ENCODE results near the gene YIF1B.

The YIF1B gene

DNA sequence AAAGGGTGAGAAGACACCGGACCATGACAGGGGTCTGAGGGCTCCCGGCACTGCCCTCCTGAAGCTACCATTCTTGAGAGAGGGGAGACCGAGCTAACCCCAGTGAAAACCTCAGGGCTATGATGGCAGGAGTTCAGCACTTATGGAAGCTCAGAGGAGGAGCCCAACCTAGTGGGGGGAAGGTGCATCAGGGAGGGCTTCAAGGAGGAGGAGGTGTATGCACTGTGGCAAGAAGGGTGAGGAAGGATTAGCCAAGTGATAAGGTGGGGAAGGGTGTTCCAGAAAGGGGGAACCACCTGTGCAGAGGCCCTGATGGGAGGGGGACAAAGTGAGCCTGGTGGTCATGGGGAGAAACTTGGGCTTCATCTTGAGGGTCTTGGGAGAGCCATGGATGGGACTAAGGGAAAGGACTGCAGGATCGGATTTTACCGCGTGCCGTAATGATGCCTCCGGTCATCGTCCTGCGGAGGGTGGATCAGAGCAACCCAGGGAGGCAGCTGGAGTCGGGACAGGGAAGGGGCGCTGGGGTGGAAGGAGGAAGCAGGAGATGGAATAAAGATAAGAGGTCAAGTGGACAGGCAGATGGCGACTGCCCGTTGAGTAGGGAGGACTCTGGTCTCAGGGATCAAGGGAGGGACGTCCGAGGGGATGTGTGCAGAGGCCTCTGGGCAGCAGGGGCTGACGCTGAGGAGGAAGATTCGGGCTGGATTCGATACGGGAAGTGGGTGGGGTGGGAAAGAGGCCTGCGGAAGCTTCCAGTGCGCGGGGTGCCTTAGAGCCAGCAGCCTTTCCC, 45.3 kb upstream of the YIF1B start:
- no peaks in the 10 kb centered on the region; the same call in 1 of the 2 replicates for H3K9me3 ChIP-seq (ENCODE audit: insufficient read depth, low read length)
- H2AFZ ChIP-seq (ENCODE audit: low read depth, low read length) = no peak overlapping the region
- H3K4me2 ChIP-seq (ENCODE audit: low read length) = no peak overlapping the region
- H3K36me3 ChIP-seq (replicated peaks; ENCODE audit: low read depth, low read length) = no peaks in the 10 kb centered on the region
- H3K4me1 ChIP-seq (ENCODE audit: low read length) = no peaks in the 10 kb centered on the region
- no peak overlapping the region for H3K4me3 ChIP-seq (ENCODE audit: low read length)
- TF ChIP-seq, protein P1, sequence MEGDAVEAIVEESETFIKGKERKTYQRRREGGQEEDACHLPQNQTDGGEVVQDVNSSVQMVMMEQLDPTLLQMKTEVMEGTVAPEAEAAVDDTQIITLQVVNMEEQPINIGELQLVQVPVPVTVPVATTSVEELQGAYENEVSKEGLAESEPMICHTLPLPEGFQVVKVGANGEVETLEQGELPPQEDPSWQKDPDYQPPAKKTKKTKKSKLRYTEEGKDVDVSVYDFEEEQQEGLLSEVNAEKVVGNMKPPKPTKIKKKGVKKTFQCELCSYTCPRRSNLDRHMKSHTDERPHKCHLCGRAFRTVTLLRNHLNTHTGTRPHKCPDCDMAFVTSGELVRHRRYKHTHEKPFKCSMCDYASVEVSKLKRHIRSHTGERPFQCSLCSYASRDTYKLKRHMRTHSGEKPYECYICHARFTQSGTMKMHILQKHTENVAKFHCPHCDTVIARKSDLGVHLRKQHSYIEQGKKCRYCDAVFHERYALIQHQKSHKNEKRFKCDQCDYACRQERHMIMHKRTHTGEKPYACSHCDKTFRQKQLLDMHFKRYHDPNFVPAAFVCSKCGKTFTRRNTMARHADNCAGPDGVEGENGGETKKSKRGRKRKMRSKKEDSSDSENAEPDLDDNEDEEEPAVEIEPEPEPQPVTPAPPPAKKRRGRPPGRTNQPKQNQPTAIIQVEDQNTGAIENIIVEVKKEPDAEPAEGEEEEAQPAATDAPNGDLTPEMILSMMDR (IDR thresholded peaks at IDR 0.05; ENCODE audit: low read depth, low read length) = no peak
- no peak for TF ChIP-seq EZH2phosphoT487 (IDR thresholded peaks at IDR 0.05; ENCODE audit: low read depth)
- no peak overlapping the region for H3K27ac ChIP-seq (ENCODE audit: low read length)
- H3K27me3 ChIP-seq (ENCODE audit: low read depth, low read length) = peaks cover 7% of the 10 kb centered on the region
- no peaks in the 10 kb centered on the region for H3K79me2 ChIP-seq (ENCODE audit: low read length)
- no peak overlapping the region for H3K9ac ChIP-seq (ENCODE audit: low read length)
- no peaks in the 10 kb centered on the region for H4K20me1 ChIP-seq (ENCODE audit: insufficient read depth, low read length)

DNA sequence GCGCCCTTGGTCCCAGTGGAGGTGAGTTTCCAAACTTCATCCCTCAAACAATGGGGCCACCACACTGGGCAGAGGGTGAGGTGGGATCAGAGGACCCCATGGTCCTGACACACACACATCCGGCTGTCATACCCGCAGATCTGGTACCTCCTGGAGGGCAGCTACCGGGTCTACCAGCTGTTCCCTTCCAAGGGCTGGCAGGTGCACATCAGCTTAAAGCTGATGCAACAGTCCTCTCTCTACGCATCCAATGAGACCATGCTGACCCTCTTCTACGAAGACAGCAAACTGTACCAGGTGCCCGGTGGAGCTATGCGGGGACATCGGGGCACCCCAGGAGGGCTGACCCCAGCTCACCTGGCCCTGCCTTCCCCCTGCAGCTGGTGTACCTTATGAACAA, 44.6 kb upstream of the YIF1B start:
- Histone ChIP-seq H3K27me3 (ENCODE audit: low read depth, low read length) (peaks cover 7% of the 10 kb centered on the region), H3K9me3 (ENCODE audit: insufficient read depth, low read length) (no peaks in the 10 kb centered on the region; the same call in 1 of the 2 replicates), H3K36me3 (replicated peaks; ENCODE audit: low read depth, low read length) (no peaks in the 10 kb centered on the region), H3K27ac (ENCODE audit: low read length) (no peak overlapping the region), H3K79me2 (ENCODE audit: low read length) (no peaks in the 10 kb centered on the region), H3K4me3 (ENCODE audit: low read length) (no peak overlapping the region), H3K4me1 (ENCODE audit: low read length) (no peaks in the 10 kb centered on the region), H3K4me2 (ENCODE audit: low read length) (no peak overlapping the region), H2AFZ (ENCODE audit: low read depth, low read length) (no peak overlapping the region), H3K9ac (ENCODE audit: low read length) (no peak overlapping the region), H4K20me1 (ENCODE audit: insufficient read depth, low read length) (no peaks in the 10 kb centered on the region)
- TF ChIP-seq, protein P1 (IDR thresholded peaks at IDR 0.05; ENCODE audit: low read depth, low read length) = no peak
- no peak for TF ChIP-seq EZH2phosphoT487 (IDR thresholded peaks at IDR 0.05; ENCODE audit: low read depth)

DNA sequence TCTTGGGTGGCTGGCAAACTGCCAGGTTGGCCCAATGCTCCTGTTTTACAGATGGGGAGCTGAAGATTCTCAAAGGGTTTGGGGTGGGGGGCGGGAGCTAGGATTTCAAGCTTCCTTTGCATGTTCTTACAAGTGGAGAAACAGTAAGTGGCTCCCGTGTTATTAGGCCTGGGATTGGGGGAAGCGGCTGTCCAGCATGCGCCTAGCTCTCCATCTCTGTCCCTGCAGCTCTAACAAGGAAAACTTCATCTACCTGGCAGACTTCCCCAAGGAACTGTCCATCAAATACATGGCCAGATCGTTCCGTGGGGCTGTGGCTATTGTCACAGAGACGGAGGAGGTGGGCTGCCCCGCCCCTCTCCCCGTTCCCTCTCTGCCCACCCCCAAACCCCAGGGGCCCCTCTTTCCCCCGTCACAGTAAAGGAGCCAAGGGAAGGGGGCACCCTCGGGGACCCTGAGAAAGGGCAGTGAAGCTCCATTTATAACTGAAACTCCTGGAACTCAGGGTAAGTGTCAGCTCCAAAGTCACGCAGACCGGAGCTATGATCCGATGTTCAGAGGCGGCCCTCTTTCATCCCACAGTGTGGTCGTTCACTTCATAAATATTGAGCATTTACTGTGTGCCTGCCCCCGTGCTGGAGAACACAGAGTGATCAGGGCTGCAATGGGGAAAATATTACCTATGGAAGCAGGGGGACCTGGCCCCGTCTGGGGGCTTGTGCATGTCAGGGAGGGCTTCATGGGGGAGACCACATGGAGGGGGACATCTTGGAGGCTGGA, 43.7 kb upstream of the YIF1B start:
- Histone ChIP-seq H3K9me3 (ENCODE audit: insufficient read depth, low read length) (no peaks in the 10 kb centered on the region; the same call in 1 of the 2 replicates), H2AFZ (ENCODE audit: low read depth, low read length) (no peak overlapping the region), H4K20me1 (ENCODE audit: insufficient read depth, low read length) (no peaks in the 10 kb centered on the region), H3K79me2 (ENCODE audit: low read length) (no peaks in the 10 kb centered on the region), H3K9ac (ENCODE audit: low read length) (no peak overlapping the region), H3K36me3 (replicated peaks; ENCODE audit: low read depth, low read length) (no peaks in the 10 kb centered on the region), H3K27me3 (ENCODE audit: low read depth, low read length) (peaks cover 7% of the 10 kb centered on the region), H3K4me3 (ENCODE audit: low read length) (no peak overlapping the region), H3K4me2 (ENCODE audit: low read length) (no peak overlapping the region), H3K4me1 (ENCODE audit: low read length) (no peaks in the 10 kb centered on the region), H3K27ac (ENCODE audit: low read length) (no peak overlapping the region)
- TF ChIP-seq, protein P1 (IDR thresholded peaks at IDR 0.05; ENCODE audit: low read depth, low read length) = no peak
- TF ChIP-seq EZH2phosphoT487 (IDR thresholded peaks at IDR 0.05; ENCODE audit: low read depth) = no peak

DNA sequence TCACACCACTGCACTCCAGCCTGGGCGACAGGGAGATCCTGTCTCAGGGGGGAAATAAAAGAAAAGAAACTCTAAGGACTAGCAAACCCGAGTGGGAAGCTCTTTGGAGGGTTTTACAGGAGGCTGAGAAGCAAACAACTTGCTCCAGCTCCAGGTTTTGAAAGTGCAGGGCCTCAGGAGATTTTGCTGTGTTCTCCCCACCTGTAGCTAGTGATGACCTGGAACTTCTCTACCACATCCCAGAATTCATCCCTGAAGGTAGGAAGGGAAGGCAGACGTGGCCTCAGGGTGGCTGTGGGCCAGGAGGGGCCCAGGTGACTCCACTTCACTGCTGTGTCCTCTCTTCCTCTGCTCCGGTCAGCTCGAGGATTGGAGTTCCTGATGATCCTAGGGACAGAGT, 42.3 kb upstream of the YIF1B start:
- no peaks in the 10 kb centered on the region; the same call in 1 of the 2 replicates for H3K9me3 ChIP-seq (ENCODE audit: insufficient read depth, low read length)
- H3K4me3 ChIP-seq (ENCODE audit: low read length) = no peak overlapping the region
- H3K79me2 ChIP-seq (ENCODE audit: low read length) = no peaks in the 10 kb centered on the region
- no peak overlapping the region for H3K27ac ChIP-seq (ENCODE audit: low read length)
- no peaks in the 10 kb centered on the region for H3K36me3 ChIP-seq (replicated peaks; ENCODE audit: low read depth, low read length)
- no peak for TF ChIP-seq EZH2phosphoT487 (IDR thresholded peaks at IDR 0.05; ENCODE audit: low read depth)
- TF ChIP-seq, protein P1 (IDR thresholded peaks at IDR 0.05; ENCODE audit: low read depth, low read length) = no peak
- no peaks in the 10 kb centered on the region for H3K4me1 ChIP-seq (ENCODE audit: low read length)
- no peak overlapping the region for H2AFZ ChIP-seq (ENCODE audit: low read depth, low read length)
- no peaks in the 10 kb centered on the region for H4K20me1 ChIP-seq (ENCODE audit: insufficient read depth, low read length)
- H3K4me2 ChIP-seq (ENCODE audit: low read length) = no peak overlapping the region
- H3K9ac ChIP-seq (ENCODE audit: low read length) = no peak overlapping the region
- peaks cover 7% of the 10 kb centered on the region for H3K27me3 ChIP-seq (ENCODE audit: low read depth, low read length)
